HG03025 (cell line): ENCODE data around the gene EFNA2.

ENCODE experiments used
- ATAC-seq: cut with Tn5 transposase; IDR thresholded peaks from one replicate; pipeline ENCODE4 v1.9.1; 2021; ENCODE audit warnings: mild to moderate bottlenecking, moderate library complexity; ENCODE audit not compliant: unreplicated experiment, low FRiP score

Gene EFNA2

GRCh38 chr19:1282588-1283206, 3.0 kb upstream of the EFNA2 start:
- no peak for ATAC-seq

- no peak for ATAC-seq
These were observed 2.3 kb upstream of the EFNA2 start for GRCh38 chr19:1283207-1283916.

GRCh38 chr19:1283917-1284292, 1.8 kb upstream of the EFNA2 start:
- no peak for ATAC-seq

- no peak for ATAC-seq
These were observed 1.2 kb upstream of the EFNA2 start for GRCh38 chr19:1284293-1284978.

- no peak for ATAC-seq
These were observed 515 bp upstream of the EFNA2 start for GRCh38 chr19:1284979-1285736.

- ATAC-seq: no peak
These were observed 1.0 kb downstream of the EFNA2 start for GRCh38 chr19:1286487-1287353.

GRCh38 chr19:1287354-1288225, 1.9 kb downstream of the EFNA2 start:
- ATAC-seq: no peak

GRCh38 chr19:1288226-1288612, 2.5 kb downstream of the EFNA2 start:
- no peak for ATAC-seq

- no peak for ATAC-seq
These were observed 3.4 kb downstream of the EFNA2 start for GRCh38 chr19:1288833-1289685.

- ATAC-seq: no peak
These were observed 4.0 kb downstream of the EFNA2 start for GRCh38 chr19:1289686-1290025.

- ATAC-seq: no peak
These were observed 4.6 kb downstream of the EFNA2 start for GRCh38 chr19:1290196-1290702.

- no peak for ATAC-seq
These were observed 5.3 kb downstream of the EFNA2 start for GRCh38 chr19:1290703-1291651.

- no peak for ATAC-seq
These were observed 6.2 kb downstream of the EFNA2 start for GRCh38 chr19:1291761-1292418.

- no peak for ATAC-seq
These were observed 6.9 kb downstream of the EFNA2 start for GRCh38 chr19:1292419-1293151.

GRCh38 chr19:1293782-1294604, 8.3 kb downstream of the EFNA2 start:
- ATAC-seq: no peak
